Embryonic facial prominence (tissue), 1 donor: ENCODE measurements around the gene PYDC2.
"Not testable (repeated sequence)": the region's sequence is repeated elsewhere in the genome, so short reads cannot be mapped to it uniquely, and the experiment has no call there.

Experiments
- DNase-seq: peaks from one replicate; pipeline ENCODE4 v3.0.0-alpha.2; 2016; ENCODE audit errors: extremely low spot score

Gene PYDC2

GRCh38 chr3:191470080-191470479 is 9.1 kb downstream of the PYDC2 start:
- no peak for DNase-seq

GRCh38 chr3:191470545-191470944 is 9.6 kb downstream of the PYDC2 start:
- DNase-seq = no peak

- DNase-seq = no peak
Measured at GRCh38 chr3:191473661-191474198, 12.8 kb downstream of the PYDC2 start.

- DNase-seq = no peak
Measured at GRCh38 chr3:191476066-191476772, 15.3 kb downstream of the PYDC2 start.

- DNase-seq = not testable (repeated sequence)
Measured at GRCh38 chr3:191483994-191484393, 23.0 kb downstream of the PYDC2 start.

- DNase-seq = no peak
Measured at GRCh38 chr3:191484461-191484860, 23.5 kb downstream of the PYDC2 start.

GRCh38 chr3:191492601-191493000 is 31.6 kb downstream of the PYDC2 start:
- DNase-seq = no peak

- no peak for DNase-seq
Measured at GRCh38 chr3:191493336-191493735, 32.4 kb downstream of the PYDC2 start.

- no peak for DNase-seq
Measured at GRCh38 chr3:191499307-191500080, 38.5 kb downstream of the PYDC2 start.

- no peak for DNase-seq
Measured at GRCh38 chr3:191500892-191501291, 39.9 kb downstream of the PYDC2 start.

GRCh38 chr3:191502583-191502982 is 41.6 kb downstream of the PYDC2 start:
- DNase-seq = no peak

- DNase-seq = no peak
Measured at GRCh38 chr3:191509078-191509477, 48.1 kb downstream of the PYDC2 start.
